Right ventricle myocardium superior (tissue), 1 donor: ENCODE measurements around the gene BCL2L11. TPM values are rescaled to one million over a fixed set of nuclear protein-coding genes. Genes with fewer than 3 reads are reported as not detected.

Experiments
- ATAC-seq: fragments of 200-7000 bp; cut with Tn5 transposase; one replicate; pipeline ENCODE4 v1.9.1; 2020; ENCODE audit warnings: mild to moderate bottlenecking; ENCODE audit not compliant: poor library complexity
- DNase-seq: peaks from one replicate; pipeline ENCODE4 v3.0.0-alpha.2; 2020
- intact Hi-C: fragments of 100-400 bp; cut with DNase I; formaldehyde crosslinking; loops from one replicate; pipeline ENCODE4 v1.11.2; 2022
- total RNA-seq: library from RNA; stranded (reverse); fragmentation: NEBNext Ultra II Directional; extraction: Animal tissue kit (Norgen Biotek cat#: 25700); gene quantifications from one replicate; pipeline ENCODE4 v1.2.1, GENCODE V29; 2021
- donor health status: DM: no; HTN: yes; CAD: no; lungs with severe emphysema.

Gene BCL2L11
- total RNA-seq, 1 donor from 2014 or later: 10.8 TPM

DNA sequence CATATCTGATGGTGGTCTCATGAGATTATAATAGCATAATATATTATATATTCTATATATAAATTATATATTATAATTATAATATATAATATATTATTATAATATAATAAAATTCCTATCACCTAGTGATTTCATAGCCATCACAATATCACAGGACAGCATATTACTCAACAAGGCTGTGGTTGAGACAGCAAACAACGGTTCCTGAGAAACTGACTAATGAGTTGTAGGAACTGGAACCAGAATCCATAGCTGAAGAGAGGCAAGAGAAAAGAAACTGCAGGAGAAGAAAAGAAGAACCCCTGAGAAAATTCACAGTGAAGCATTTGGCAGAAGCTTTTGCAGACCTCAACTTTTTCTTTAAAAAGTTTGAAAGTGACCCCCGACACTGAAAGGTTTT, 84.0 kb downstream of the BCL2L11 start:
- DNase-seq: no peak
- intact Hi-C loops: no loop called here
- ATAC-seq: no peak

DNA sequence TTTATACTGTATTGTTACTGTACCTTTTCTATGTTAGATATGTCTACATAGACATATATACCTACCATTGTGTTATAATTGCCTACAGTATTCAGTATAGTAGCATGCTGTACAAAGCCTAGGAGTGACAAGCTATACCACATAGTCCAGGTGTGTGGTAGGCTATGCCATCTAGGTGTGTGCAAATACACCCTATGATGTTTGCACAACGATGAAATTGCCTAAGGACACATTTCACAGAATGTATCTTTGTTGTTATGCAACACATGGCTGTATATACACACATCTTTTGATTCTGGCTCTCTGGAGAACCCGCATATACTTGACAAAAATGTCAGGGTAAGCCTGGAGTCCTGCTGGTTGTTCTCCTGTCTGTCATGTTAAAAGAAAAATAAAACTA, 85.1 kb downstream of the BCL2L11 start:
- intact Hi-C loops: no loop called here
- no peak for ATAC-seq
- DNase-seq: no peak

DNA sequence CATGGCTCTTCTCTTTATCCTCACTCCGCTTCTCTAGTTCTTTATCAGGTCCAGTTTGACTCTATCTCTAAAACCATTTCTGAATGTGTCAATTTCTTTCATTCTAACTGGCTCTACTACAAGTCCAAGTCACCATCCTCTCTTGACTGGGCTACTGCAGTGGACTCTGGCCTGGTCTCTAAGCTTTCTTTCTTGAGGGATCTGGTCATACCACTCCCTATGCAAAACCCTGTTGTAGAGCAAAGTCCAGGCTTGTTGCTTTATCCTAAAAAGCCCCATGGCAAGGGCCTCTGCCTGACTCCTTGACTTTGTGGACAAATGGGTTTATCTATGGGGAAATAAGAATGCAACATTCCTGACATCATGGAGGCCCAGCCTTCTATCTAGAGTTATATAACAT, 87.1 kb downstream of the BCL2L11 start:
- no peak for DNase-seq
- intact Hi-C loops: no loop called here
- ATAC-seq: no peak

DNA sequence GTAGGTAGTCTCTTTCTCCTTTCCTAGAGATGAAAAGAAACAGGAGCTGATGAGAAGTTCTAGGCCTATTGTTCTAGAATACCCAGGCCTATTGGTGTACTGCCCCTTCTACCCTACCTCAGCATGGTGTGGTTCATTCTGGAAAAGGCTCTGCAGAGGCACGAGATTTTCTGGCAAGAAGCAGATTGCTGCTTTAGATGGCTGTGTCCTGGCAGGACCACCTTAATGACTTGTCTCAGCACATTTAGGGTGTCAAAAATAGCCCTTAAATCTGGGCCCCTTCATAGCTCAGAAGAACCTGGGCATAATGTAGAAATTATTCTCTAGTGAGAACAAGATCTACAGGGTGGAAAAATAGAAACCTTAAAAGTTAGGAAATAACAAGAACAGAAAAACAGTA, 87.9 kb downstream of the BCL2L11 start:
- no peak for ATAC-seq
- intact Hi-C loops: no loop called here
- DNase-seq: no peak

DNA sequence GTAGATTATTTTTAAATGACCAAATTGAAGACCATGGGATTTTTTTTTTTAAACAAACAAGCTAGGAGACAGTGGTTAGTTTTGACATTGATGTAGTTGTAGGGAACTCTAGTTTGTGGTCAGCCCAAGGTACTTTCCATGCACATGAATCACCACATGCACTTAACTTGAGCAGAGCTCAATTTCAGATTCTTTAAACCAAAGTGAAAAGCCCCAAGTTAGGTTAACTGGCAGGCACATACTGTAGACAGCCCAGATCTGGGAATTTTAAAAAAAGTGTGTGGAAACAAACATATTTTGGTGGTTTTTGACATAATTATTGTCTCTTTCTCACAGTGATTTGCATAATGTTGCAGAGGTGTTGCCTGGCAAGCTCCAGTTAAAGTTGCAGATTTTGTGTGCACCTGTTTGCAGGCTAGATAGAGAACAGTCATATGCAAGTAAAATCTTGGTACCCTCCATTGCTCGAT, 88.4 kb downstream of the BCL2L11 start:
- ATAC-seq (no peak), DNase-seq (no peak)
- intact Hi-C loops: no loop called here

DNA sequence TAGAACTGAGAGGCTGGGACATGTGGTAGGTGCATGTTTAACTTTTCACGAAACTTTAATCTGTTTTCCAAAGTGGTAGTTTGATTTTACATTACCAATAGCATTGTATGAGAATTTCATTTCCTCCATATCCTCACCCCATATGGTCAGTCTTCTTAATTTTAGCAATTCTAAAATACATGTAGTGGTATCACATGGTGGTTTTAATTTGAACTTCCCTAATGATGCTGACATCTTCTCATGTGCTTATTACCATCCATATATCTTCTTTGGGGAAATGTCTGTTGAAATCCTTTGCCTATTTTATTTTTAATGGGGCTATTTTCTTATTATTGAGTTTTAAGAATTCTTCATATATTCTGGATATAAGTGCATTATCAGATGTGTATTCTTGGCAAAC, 89.3 kb downstream of the BCL2L11 start:
- ATAC-seq: no peak
- no peak for DNase-seq
- intact Hi-C loops: no loop called here

DNA sequence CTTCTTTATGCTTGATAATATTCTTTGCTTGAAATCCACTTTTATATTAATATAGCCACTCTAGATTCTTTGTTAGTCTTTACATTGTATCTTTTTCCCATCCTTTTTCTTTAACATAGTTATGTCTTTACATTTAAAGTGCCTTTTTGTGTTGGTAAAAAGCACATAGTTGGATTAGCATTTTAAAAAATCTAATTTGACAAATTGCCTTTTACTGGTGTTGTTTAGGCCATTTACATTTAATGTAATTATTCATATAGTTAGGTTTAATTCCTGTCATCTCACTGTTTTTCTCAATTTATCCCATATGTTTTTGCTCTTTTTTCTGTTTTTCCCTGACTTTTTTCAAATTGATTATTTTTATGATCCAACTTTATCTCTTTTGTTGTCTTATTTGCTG, 93.2 kb downstream of the BCL2L11 start:
- no peak for ATAC-seq
- intact Hi-C loops: no loop called here
- DNase-seq: no peak

DNA sequence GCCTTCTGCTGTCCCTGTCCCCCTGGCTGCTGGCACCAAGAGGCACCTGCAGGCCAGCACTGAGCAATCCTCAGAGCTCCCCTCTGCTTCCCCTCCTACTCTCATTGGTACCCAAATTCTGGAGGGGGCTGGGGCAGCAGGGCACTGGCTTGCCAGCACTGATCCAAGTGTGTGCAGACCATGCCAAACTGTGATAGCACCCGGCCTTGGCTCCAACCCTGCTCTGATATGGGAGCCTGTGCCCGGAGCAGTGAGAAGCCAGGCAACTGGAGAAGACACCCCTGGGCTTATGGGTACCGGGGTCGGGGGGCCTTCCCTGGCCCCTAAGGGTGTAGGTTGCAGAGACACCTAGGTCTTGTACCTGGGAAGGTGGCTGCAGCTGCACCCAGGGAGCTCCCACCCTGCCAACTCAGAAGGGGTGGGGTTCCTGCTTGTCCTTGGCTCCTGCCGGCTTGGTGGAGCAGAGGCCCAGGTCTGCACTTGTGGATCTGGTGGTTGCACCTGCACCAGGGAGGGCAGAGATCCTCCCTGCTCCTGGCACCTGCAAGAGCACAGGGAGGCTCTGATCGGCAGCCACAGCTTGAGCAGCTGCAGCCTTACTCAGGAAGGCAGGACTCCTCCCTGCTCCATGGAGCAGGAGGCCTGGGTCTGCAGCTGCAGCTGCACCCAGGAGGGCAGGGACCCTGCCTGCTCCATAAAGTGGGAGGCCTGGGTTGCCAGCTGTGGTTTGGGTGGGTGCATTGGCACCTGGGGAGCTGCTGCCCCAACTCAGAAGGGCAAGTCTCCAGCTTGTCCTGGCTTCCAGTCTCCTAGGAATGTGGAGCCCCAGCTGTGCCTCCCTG, 96.3 kb downstream of the BCL2L11 start:
- intact Hi-C loops: no loop called here
- DNase-seq: no peak
- ATAC-seq: peak; percentile 95
